ENCODE measurements around the gene ANGPT4.

The ANGPT4 gene

DNA sequence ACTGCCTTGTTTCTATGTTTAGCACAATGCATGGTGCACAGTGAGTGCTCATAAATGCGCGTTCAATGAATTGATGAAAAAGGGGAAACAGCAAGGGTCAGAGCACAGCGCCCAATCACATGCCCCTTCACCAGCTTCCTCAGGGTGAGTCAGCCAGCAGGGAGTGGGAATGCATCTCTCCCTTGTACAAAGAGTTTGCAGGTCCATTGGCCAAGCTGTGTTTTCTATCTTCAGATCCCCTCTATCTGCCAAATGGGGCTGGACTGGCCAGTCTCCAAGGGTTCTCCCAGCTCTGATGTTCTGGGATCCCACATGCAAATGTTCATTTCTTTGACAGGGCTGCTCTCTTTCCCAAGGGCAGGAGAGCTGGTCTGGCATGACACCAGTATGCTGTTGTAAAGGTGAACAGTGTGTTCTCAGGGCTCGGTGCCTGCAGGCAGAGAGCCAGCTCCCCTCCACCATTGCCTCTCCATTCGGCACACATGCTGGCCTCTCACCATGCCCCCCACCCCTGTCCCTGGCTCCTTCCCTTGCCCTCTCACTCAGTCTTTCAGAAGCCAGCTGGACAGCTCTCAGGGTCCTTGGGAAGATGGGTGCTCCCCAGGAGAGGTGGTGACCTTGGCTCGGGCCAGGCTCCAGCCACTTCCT is 25.0 kb downstream of the ANGPT4 start:
- Histone ChIP-seq H3K9me3 (ENCODE audit: control insufficient read depth in 1 of 2, low read length in 2 of 2) (no peaks in the 10 kb centered on the region), H3K9ac (ENCODE audit: low read depth in 1 of 2, low read length in 2 of 2) (no peak overlapping the region), H3K27ac (ENCODE audit: low read depth, low read length) (no peak overlapping the region), H3K4me1 (ENCODE audit: control insufficient read depth in 1 of 2, insufficient read depth in 2 of 2, low read length in 2 of 2) (no peaks in the 10 kb centered on the region), H3K36me3 (ENCODE audit: control insufficient read depth in 1 of 2, insufficient read depth in 2 of 2, low read length in 2 of 2) (no peaks in the 10 kb centered on the region), H3K4me3 (ENCODE audit: low read depth in 1 of 2, low read length in 2 of 2) (no peak overlapping the region), H3K27me3 (ENCODE audit: control insufficient read depth in 1 of 2, insufficient read depth in 2 of 2, low read length in 2 of 2) (no peaks in the 10 kb centered on the region)

DNA sequence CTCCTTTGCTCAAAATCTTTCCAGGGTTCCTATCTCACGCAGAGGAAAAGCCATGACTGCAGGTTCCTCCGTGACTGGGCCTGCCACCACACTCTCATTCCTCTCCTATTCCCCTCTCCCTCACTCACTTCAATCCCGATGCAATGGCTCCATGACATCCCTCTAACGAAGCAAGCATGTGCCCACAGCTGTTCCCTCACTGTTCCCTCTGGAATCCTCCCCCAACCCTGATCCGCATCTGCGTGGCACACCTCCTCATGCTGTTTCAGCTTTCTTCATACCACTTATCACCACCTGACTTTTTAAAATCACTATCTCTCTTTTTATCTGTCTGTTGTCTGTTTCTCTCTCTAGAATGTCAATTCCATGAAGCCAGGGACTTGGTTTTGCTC is 25.5 kb downstream of the ANGPT4 start:
- Histone ChIP-seq H3K27me3 (ENCODE audit: control insufficient read depth in 1 of 2, insufficient read depth in 2 of 2, low read length in 2 of 2) (no peaks in the 10 kb centered on the region), H3K4me1 (ENCODE audit: control insufficient read depth in 1 of 2, insufficient read depth in 2 of 2, low read length in 2 of 2) (no peaks in the 10 kb centered on the region), H3K4me3 (ENCODE audit: low read depth in 1 of 2, low read length in 2 of 2) (no peak overlapping the region), H3K9me3 (ENCODE audit: control insufficient read depth in 1 of 2, low read length in 2 of 2) (no peaks in the 10 kb centered on the region), H3K36me3 (ENCODE audit: control insufficient read depth in 1 of 2, insufficient read depth in 2 of 2, low read length in 2 of 2) (no peaks in the 10 kb centered on the region), H3K27ac (ENCODE audit: low read depth, low read length) (no peak overlapping the region), H3K9ac (ENCODE audit: low read depth in 1 of 2, low read length in 2 of 2) (no peak overlapping the region)

DNA sequence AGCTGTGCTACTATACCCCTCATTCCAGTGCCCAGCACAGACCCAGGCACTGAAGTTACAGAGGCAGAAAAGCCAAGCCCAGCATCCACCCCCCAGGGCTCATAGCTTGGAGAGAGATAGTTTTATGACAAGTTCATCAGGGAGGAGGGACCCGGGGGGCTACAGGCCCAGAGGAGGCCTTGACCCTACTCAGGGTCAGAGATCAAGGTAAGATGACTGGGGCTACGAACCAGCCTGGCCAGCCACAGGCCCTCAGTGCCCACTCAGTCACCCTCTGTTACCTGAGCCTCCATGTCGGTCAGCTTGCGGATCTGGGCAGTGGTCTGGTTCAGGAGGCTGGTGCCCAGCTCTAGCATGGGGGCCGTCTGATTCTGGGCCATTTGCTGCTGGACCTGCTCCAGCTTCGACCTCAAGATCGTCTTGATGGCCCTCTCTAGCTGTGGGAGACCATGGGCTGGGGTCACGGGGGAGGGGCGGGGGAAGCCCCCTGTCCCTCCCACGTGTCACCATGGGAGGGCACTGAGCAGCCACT is 26.1 kb downstream of the ANGPT4 start:
- Histone ChIP-seq H3K4me3 (ENCODE audit: low read depth in 1 of 2, low read length in 2 of 2) (no peak overlapping the region), H3K9ac (ENCODE audit: low read depth in 1 of 2, low read length in 2 of 2) (no peak overlapping the region), H3K27ac (ENCODE audit: low read depth, low read length) (no peak overlapping the region), H3K27me3 (ENCODE audit: control insufficient read depth in 1 of 2, insufficient read depth in 2 of 2, low read length in 2 of 2) (peaks cover under 1 to 4% of the 10 kb centered on the region in 2 donors), H3K4me1 (ENCODE audit: control insufficient read depth in 1 of 2, insufficient read depth in 2 of 2, low read length in 2 of 2) (no peaks in the 10 kb centered on the region), H3K9me3 (ENCODE audit: control insufficient read depth in 1 of 2, low read length in 2 of 2) (no peaks in the 10 kb centered on the region), H3K36me3 (ENCODE audit: control insufficient read depth in 1 of 2, insufficient read depth in 2 of 2, low read length in 2 of 2) (no peaks in the 10 kb centered on the region)

DNA sequence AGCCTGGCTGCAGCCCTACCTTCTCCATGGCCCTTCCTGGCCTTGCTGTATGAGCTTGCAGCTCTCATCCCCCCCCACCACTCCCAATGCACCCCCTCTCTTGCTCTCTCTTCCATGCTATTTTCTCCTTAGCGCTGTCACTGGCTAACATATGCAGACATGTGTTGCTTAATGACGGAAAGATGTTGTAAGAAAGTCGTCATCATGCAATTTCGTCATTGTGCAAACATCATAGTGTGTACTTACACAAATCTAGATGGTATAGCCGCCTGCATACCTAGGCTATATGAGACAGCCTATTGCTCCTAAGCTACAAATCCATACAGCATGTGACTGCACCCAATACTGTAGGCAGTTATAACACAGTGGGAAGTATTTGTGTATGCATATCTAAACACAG is 27.0 kb downstream of the ANGPT4 start:
- Histone ChIP-seq H3K27me3 (ENCODE audit: control insufficient read depth in 1 of 2, insufficient read depth in 2 of 2, low read length in 2 of 2) (peaks cover 4 to 5% of the 10 kb centered on the region in 2 donors), H3K36me3 (ENCODE audit: control insufficient read depth in 1 of 2, insufficient read depth in 2 of 2, low read length in 2 of 2) (no peaks in the 10 kb centered on the region), H3K9ac (ENCODE audit: low read depth in 1 of 2, low read length in 2 of 2) (no peak overlapping the region), H3K4me3 (ENCODE audit: low read depth in 1 of 2, low read length in 2 of 2) (no peak overlapping the region), H3K27ac (ENCODE audit: low read depth, low read length) (no peak overlapping the region), H3K4me1 (ENCODE audit: control insufficient read depth in 1 of 2, insufficient read depth in 2 of 2, low read length in 2 of 2) (no peaks in the 10 kb centered on the region), H3K9me3 (ENCODE audit: control insufficient read depth in 1 of 2, low read length in 2 of 2) (no peaks in the 10 kb centered on the region)

DNA sequence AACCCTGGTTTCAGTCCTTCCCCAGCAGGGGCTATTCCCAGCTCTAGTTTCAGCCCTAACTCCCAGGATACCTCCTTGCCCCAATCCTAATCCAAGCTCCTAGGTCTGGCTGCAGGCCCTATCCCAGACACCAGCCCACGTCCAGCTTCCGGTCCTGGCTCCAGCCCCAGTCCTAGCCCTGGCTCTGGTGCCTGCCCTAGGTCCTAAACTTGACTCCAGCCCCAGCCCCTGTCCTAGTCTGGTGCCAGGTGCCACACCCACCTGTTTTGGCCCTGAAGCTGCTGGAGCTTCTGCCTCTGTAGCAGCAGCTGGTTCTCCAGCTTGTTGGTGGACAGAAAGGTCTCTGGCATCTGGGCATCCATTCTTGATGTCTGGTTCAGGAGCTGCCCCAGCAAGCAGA is 28.1 kb downstream of the ANGPT4 start:
- H3K36me3 ChIP-seq (ENCODE audit: control insufficient read depth in 1 of 2, insufficient read depth in 2 of 2, low read length in 2 of 2), result no peaks in the 10 kb centered on the region
- no peaks in the 10 kb centered on the region for H3K4me1 ChIP-seq (ENCODE audit: control insufficient read depth in 1 of 2, insufficient read depth in 2 of 2, low read length in 2 of 2)
- no peaks in the 10 kb centered on the region for H3K9me3 ChIP-seq (ENCODE audit: control insufficient read depth in 1 of 2, low read length in 2 of 2)
- H3K9ac ChIP-seq (ENCODE audit: low read depth in 1 of 2, low read length in 2 of 2), result no peak overlapping the region
- peaks cover 4 to 9% of the 10 kb centered on the region in 2 donors for H3K27me3 ChIP-seq (ENCODE audit: control insufficient read depth in 1 of 2, insufficient read depth in 2 of 2, low read length in 2 of 2)
- no peak overlapping the region for H3K4me3 ChIP-seq (ENCODE audit: low read depth in 1 of 2, low read length in 2 of 2)
- no peak overlapping the region for H3K27ac ChIP-seq (ENCODE audit: low read depth, low read length)

DNA sequence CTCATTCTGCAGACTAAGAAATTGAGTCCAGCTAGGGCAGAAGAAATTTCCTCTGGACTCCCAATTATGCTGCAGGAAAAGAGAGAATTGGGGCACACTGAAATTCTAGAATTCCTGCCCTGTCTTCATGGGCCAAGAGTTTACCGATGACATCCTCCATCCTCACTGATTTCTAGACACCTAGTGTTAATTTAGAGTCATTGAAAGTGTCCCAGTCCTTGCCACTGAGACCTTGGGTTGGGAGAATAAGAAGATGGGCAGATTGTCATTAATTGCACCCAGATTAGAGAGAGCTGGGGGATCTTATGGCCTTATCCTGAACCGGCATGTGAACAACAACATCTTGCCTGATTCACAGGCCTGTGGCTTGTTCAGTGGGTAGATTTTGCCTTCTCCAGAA is 29.0 kb downstream of the ANGPT4 start:
- Histone ChIP-seq H3K9me3 (ENCODE audit: control insufficient read depth in 1 of 2, low read length in 2 of 2) (no peaks in the 10 kb centered on the region), H3K4me1 (ENCODE audit: control insufficient read depth in 1 of 2, insufficient read depth in 2 of 2, low read length in 2 of 2) (no peaks in the 10 kb centered on the region), H3K27me3 (ENCODE audit: control insufficient read depth in 1 of 2, insufficient read depth in 2 of 2, low read length in 2 of 2) (peaks cover 4 to 9% of the 10 kb centered on the region in 2 donors), H3K9ac (ENCODE audit: low read depth in 1 of 2, low read length in 2 of 2) (no peak overlapping the region), H3K4me3 (ENCODE audit: low read depth in 1 of 2, low read length in 2 of 2) (no peak overlapping the region), H3K36me3 (ENCODE audit: control insufficient read depth in 1 of 2, insufficient read depth in 2 of 2, low read length in 2 of 2) (no peaks in the 10 kb centered on the region), H3K27ac (ENCODE audit: low read depth, low read length) (no peak overlapping the region)

DNA sequence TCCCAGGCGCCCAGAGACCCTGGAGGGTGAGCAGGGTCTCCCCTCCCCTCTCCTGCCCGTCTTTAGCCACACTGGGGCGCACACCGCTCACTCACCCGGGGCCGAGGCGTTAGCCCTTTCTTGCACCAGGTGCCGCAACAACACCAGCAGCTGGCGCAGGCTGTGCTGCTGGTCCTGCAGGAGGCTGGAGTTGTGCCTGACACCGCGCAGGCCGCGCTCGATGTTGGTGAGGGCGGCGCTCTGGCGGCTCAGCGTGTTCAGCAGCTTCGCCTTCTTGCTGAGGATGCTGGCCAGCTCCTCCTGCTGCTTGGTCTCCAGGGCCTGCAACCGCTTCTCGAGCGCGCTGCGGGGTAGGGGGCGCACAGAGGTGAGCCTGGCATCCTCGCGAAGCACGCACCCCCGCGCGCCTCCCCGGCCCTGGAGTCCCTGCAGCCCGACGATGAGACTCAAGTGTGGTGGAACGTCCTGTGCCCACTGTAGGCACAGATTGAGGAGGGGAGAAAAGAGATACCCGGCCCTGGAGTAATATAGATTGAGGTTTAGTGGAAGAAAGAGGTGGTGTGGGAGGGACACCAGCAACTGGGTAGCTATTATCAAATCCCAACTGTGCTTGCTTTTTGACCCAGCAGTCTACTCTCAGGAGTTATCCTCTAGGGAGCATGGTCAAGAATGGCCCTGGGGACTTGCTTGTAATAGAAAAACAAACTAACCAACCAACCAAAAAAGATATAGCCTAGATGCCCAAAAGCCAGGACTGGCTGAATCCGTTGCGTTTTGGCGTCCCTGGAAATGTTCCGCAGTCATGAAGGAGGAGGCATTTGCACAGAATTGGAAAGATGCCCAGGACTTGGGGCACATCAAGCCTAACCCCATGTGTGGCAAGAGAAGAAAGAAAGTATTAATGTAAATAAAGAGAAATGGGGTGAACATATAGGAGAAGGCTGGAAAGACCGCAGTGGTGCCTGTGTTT is 30.9 kb downstream of the ANGPT4 start:
- no peak overlapping the region for H3K27ac ChIP-seq (ENCODE audit: low read depth, low read length)
- H3K4me1 ChIP-seq (ENCODE audit: control insufficient read depth in 1 of 2, insufficient read depth in 2 of 2, low read length in 2 of 2), result no peaks in the 10 kb centered on the region
- no peak overlapping the region for H3K4me3 ChIP-seq (ENCODE audit: low read depth in 1 of 2, low read length in 2 of 2)
- no peaks in the 10 kb centered on the region for H3K36me3 ChIP-seq (ENCODE audit: control insufficient read depth in 1 of 2, insufficient read depth in 2 of 2, low read length in 2 of 2)
- H3K27me3 ChIP-seq (ENCODE audit: control insufficient read depth in 1 of 2, insufficient read depth in 2 of 2, low read length in 2 of 2), result peaks cover 4 to 9% of the 10 kb centered on the region in 2 donors
- no peak overlapping the region for H3K9ac ChIP-seq (ENCODE audit: low read depth in 1 of 2, low read length in 2 of 2)
- no peaks in the 10 kb centered on the region for H3K9me3 ChIP-seq (ENCODE audit: control insufficient read depth in 1 of 2, low read length in 2 of 2)

DNA sequence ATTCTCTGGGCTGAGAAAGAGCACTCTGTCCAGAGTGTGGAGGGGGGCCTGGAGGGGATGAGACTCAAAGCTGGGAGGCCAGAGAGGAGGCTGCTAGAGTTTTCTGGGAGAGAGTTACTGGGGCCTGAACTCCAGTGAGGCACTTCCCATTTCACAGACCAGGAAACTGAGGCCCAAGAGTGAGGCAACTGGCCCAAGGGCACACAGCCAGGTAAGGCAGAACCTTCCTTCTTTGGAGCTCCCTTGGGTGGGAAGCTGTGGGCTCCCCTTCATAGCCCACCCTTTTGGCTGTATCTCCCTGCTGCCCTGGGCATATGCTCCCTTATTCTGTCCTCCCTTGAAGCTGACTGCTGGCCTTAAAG is 34.4 kb downstream of the ANGPT4 start:
- no peaks in the 10 kb centered on the region for H3K9me3 ChIP-seq (ENCODE audit: control insufficient read depth in 1 of 2, low read length in 2 of 2)
- H3K4me1 ChIP-seq (ENCODE audit: control insufficient read depth in 1 of 2, insufficient read depth in 2 of 2, low read length in 2 of 2), result no peaks in the 10 kb centered on the region

DNA sequence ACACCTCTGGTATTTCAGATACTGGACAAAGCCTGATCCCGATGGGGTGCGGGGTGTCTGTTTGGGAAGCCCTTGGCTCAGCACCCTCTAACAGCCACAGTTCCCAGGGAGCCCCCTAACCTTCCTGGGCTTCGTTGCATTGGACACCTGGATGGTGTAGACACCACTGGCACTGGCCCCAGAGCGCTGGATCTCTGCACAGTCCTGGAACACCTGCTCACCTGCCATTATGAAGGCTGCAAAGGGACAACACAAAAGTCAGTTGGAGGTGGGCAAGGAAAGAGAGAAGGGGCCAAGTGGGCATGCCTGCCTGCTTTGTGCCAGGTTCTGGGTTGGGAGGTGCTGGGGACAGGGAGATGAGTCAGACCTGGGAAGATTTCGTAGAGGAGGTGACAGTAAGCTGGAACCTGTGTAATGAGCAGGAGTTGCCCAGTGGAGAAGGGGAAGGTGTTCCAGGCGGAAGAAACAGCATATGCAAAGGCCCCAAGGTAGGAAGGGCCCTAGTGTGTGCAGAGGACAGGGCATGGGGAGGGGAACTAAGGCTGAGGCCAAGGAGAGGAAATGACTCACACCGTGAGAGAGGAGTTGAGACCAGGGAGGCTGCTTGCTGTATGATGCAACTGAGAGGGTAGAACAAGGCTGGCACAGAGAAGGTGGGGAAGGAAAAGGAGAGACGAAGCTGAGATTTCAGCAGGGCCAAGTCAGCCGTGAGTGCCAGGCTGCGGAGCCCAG is 34.9 kb downstream of the ANGPT4 start:
- Histone ChIP-seq H3K4me1 (ENCODE audit: control insufficient read depth in 1 of 2, insufficient read depth in 2 of 2, low read length in 2 of 2) (no peaks in the 10 kb centered on the region), H3K9ac (ENCODE audit: low read depth in 1 of 2, low read length in 2 of 2) (no peak overlapping the region), H3K27ac (ENCODE audit: low read depth, low read length) (no peak overlapping the region), H3K9me3 (ENCODE audit: control insufficient read depth in 1 of 2, low read length in 2 of 2) (no peaks in the 10 kb centered on the region), H3K27me3 (ENCODE audit: control insufficient read depth in 1 of 2, insufficient read depth in 2 of 2, low read length in 2 of 2) (peaks cover 4 to 9% of the 10 kb centered on the region in 2 donors), H3K4me3 (ENCODE audit: low read depth in 1 of 2, low read length in 2 of 2) (no peak overlapping the region), H3K36me3 (ENCODE audit: control insufficient read depth in 1 of 2, insufficient read depth in 2 of 2, low read length in 2 of 2) (no peaks in the 10 kb centered on the region)

More for the DNA sequence above, 34.4 kb downstream of the ANGPT4 start:
- H3K36me3 ChIP-seq (ENCODE audit: control insufficient read depth in 1 of 2, insufficient read depth in 2 of 2, low read length in 2 of 2), result no peaks in the 10 kb centered on the region
- H3K27ac ChIP-seq (ENCODE audit: low read depth, low read length), result no peak overlapping the region
- peaks cover 4 to 9% of the 10 kb centered on the region in 2 donors for H3K27me3 ChIP-seq (ENCODE audit: control insufficient read depth in 1 of 2, insufficient read depth in 2 of 2, low read length in 2 of 2)
- no peak overlapping the region for H3K9ac ChIP-seq (ENCODE audit: low read depth in 1 of 2, low read length in 2 of 2)
- no peak overlapping the region for H3K4me3 ChIP-seq (ENCODE audit: low read depth in 1 of 2, low read length in 2 of 2)

DNA sequence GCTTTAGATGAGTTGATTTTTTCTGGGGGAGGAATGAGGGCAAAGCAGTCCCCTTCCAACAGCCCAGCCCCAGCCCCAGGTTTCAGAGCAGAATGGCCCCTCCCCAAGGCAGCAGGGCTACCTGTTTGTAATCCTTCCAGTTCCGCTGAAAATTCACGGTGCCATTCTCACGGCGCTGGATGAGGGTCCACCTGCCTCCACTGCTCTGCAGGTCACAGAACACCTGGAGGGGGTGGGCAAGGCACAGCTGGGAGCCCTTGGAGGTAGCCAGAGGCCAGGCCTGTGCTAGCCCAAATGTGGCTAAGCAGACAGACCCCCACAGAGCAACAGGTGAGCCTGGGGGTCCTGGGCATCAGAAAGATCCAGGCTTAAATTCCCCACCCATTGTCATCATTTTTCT is 36.5 kb downstream of the ANGPT4 start:
- Histone ChIP-seq H3K4me1 (ENCODE audit: control insufficient read depth in 1 of 2, insufficient read depth in 2 of 2, low read length in 2 of 2) (no peaks in the 10 kb centered on the region), H3K27ac (ENCODE audit: low read depth, low read length) (no peak overlapping the region), H3K27me3 (ENCODE audit: control insufficient read depth in 1 of 2, insufficient read depth in 2 of 2, low read length in 2 of 2) (peaks cover 0 to 5% of the 10 kb centered on the region in 2 donors), H3K36me3 (ENCODE audit: control insufficient read depth in 1 of 2, insufficient read depth in 2 of 2, low read length in 2 of 2) (no peaks in the 10 kb centered on the region), H3K9ac (ENCODE audit: low read depth in 1 of 2, low read length in 2 of 2) (no peak overlapping the region), H3K9me3 (ENCODE audit: control insufficient read depth in 1 of 2, low read length in 2 of 2) (no peaks in the 10 kb centered on the region), H3K4me3 (ENCODE audit: low read depth in 1 of 2, low read length in 2 of 2) (no peak overlapping the region)
